Pulmonary artery endothelial cell (primary cell): ENCODE results near the gene NACC2. TPM values are rescaled to one million over a fixed set of nuclear protein-coding genes. Genes with fewer than 3 reads are reported as not detected.
"Not testable (repeated sequence)": the region's sequence is repeated elsewhere in the genome, so short reads cannot be mapped to it uniquely, and the experiment has no call there.

Experiments used
- DNase-seq: peaks from one replicate; pipeline ENCODE4 v3.0.0-alpha.2; 2011; ENCODE audit warnings: low read depth, low spot score
- total RNA-seq: library from RNA; depleted of rRNA; stranded (reverse); fragments of >200 nt; gene quantifications from 2 replicates; pipeline ENCODE4 v1.2.3, GENCODE V29; 2014

Gene NACC2
- total RNA-seq, 1 donor from 2014 or later, result 25.5 TPM

DNA sequence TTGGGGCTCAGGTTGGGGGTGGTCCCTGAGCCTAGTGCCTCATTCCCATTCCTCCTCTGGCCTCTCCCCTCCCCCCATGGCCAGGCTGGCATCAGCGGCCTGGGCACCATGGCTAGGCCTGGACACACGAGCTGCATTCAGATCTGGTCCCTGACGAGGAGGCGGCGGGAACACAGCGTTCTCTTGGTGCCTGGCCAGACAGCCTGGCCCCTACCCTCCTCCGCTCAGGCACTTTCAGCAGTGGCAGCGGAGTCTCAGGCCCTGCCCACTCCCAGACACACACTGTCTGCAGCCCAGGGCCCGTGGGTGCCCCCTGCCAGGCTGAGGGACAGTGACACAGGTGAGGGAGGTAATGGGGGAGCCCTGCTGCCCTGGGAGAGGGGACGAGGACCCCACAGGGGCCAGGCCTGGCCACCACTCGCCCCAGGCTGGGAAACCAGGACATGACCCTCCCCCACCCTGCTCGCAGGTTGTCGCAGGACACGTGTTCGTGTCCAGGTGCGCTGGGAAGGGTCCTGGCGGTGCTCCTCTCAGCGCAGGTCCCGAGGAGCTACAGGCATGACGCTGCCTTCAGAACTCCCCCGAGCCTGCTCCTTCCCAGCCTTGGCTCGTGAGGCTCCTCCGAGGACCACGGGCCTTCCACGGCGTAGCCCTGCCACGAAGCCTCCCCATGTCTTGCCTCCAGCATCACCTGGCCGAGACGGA, 114.0 kb downstream of the NACC2 start:
- no peak for DNase-seq

- DNase-seq, result no peak
Measured at GRCh38 chr9:135979547-135980166, 115.4 kb downstream of the NACC2 start.

GRCh38 chr9:135978642-135979546, 116.2 kb downstream of the NACC2 start:
- no peak for DNase-seq

- no peak for DNase-seq
Measured at GRCh38 chr9:135976944-135977343, 118.1 kb downstream of the NACC2 start.

DNA sequence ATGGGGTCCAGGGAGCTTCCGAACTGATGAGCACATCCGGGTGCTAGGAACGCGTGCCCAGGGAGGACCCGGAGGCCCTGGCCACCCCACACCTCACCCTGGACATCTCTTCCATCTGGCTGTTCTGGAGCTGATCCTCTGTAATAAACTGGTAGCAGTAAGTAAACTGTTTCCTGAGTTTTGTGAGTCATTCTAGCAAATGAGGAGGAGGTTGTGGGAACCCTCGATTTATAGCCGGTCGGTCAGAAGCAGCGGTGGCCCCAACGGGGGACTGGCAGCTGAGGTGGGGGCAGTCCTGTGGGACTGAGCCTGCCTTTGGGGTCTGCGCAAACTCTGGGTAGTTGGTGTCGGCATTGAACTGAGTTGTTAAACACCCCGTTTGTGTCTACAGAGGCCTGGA, 118.6 kb downstream of the NACC2 start:
- DNase-seq, result no peak

DNA sequence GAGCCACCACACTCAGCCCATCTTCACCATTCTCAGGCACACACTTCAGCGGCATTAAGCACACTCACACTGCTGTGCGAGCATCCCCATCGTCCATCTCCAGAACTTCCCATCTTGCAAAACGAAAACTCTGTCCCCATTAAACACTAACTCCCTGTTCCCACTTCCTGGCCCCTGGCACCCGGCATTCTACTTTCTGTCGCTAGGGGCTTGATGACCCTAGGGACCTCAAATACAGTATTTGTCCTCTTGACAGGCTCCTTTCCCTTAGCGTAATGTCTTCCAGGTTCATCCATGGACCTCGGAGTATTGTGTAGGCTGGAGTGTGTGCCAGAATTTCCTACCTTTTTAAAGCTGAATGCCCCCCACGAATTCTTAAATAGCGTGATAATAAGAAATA, 119.3 kb downstream of the NACC2 start:
- DNase-seq, result no peak

GRCh38 chr9:135974220-135974573, 120.9 kb downstream of the NACC2 start:
- no peak for DNase-seq

GRCh38 chr9:135973277-135974219, 121.5 kb downstream of the NACC2 start:
- no peak for DNase-seq

DNA sequence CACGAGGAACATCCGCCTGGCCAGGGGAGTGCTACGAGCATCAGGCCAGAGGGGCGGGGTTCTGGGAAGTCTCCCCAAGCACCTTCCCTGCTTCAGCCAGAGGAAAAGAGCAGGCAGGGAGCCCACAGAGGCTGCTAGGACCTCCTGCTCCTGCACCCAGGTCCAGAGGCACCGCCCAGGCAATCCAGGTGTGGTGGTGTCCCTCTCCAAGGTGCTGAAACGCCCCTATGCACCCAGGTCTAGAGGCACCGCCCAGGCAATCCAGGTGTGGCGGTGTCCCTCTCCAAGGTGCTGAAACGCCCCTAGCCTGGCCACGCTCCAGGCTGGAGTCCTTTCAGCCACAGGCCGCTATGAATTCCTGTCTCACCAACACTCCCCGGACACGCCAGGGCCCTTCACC, 123.2 kb downstream of the NACC2 start:
- no peak for DNase-seq

- DNase-seq, result no peak
Measured at GRCh38 chr9:135971111-135971766, 123.8 kb downstream of the NACC2 start.

GRCh38 chr9:135970128-135970815, 124.8 kb downstream of the NACC2 start:
- DNase-seq, result no peak

DNA sequence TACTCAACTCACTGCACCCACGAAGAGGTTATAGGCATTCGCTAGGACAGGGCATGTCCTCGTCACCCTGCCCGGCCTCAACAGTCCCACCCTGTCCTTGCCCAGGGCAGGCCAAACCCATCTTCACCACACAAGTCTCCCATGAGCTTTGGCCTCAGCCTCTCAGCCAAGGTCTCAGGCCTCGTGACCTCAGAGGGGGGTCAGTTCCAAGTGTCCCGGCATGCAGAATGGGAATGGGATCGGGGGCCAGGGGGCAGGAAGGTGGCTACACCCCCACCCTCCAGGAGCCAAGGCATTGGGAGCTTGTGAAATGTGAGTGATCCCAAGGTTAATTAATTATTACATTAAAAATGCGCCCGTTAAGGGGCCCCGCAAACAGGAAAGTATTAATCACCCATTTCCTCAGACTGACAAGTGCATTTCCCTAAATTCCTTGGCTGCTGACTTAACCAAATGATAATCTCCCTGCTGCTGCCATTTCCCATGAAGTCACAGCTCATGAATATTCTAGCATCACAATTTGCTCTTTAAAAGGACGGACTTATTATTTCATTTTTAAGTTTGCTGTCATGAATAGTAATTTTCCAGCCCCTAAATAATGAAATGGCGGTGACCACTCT, 125.9 kb downstream of the NACC2 start:
- DNase-seq, result peak; percentile 72

DNA sequence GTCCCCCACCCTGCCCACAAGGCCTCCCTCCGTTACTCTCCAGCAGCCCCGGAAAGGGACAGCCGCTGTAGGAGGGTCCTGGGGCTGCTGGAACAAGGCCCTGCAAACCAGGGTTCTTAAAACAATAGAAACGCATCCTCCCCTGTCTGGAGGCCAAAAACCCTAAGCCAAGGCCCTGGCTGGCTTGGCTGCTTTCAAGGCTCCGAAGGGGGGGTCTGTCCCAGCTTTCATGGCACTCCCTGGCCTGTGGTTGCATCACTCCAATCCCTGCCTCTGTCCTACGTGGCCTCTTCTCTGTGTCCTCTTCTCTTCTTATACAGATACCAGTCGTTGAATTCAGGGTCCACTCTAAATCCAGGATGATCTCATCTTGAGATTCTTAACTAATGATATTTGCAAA, 126.5 kb downstream of the NACC2 start:
- no peak for DNase-seq

- DNase-seq, result no peak
Measured at GRCh38 chr9:135968083-135968476, 127.0 kb downstream of the NACC2 start.

DNA sequence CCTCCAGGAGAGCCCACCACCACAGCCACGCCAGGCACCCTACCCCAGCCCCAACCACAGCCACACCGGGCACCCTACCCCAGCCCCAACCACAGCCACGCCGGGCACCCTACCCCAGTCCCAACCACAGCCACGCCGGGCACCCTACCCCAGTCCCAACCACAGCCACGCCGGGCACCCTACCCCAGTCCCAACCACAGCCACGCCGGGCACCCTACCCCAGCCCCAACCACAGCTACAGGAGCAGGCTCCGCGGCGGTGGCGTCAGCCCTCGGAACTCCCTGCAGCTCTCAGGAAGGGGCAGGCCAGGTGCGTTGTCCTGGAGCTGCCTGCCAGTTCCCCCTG, 128.2 kb downstream of the NACC2 start:
- DNase-seq, result not testable (repeated sequence)

DNA sequence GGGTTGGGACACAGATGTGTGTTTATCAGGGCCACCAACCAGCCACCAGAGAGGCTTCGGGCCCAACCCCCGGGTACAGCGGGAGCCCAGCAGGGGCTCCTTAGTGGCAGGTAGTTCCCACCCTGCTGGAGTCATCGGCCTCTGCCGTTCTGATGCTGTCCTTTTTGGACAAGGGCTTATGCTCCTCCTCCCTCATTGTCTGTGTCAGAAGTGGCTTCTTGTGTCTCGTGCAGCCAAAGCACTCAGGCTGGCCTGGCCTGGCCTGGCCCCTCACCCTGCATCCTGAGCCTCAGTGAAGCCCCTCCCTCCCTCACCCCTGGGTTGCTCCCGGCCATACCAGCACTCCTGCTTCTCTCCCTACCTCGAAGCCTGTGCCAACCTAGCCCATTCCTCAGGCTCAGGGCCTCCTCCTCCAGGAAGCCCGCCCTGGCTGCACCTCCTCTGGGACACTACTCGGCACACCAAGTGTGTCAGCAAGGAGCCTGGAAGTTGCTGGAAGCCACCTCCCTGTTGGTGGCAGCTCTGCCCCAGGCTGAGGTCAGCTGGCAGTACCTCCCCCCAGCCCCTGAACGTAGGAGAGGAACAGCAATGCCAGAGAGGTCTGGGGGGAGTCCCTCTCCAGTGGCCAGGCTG, 129.8 kb downstream of the NACC2 start:
- DNase-seq, result no peak

DNA sequence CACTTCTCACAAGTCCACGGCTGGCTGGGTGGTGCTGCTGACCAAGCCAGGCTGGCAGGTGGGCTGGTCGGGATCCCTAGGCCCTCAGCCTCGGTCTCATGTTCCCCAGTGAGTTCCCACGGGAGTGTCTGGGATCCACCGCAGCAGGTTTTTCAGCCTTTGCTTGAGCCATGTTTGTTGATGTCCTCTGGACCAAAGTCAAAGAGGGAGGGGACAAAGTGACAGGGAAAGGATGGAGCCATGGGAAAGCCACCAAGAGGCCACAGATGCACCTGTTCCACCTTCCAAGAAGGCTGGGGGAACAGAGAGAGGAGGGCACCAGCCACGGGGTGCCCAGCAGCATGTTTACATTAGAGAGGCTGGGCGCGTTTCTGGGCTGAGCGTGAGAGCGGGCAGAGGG, 131.2 kb downstream of the NACC2 start:
- no peak for DNase-seq

DNA sequence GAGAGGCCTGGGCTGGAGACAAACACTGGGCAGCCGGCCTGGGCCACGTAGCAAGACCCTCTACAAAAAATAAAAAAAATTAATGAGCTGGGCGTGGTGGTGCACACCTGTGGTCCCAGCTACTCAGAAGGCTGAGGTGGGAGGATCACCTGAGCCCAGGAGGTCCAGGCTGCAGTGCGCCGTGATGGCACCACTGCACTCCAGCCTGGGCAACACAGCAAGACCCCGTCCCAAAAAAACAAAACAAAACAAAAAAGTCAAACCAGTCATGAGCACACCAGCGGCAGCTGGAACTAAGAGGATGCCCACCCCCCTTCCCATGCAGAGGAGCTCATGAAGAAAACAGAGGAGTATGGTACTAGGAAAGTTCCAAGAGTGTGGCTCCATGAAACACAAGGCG, 131.8 kb downstream of the NACC2 start:
- DNase-seq, result no peak

DNA sequence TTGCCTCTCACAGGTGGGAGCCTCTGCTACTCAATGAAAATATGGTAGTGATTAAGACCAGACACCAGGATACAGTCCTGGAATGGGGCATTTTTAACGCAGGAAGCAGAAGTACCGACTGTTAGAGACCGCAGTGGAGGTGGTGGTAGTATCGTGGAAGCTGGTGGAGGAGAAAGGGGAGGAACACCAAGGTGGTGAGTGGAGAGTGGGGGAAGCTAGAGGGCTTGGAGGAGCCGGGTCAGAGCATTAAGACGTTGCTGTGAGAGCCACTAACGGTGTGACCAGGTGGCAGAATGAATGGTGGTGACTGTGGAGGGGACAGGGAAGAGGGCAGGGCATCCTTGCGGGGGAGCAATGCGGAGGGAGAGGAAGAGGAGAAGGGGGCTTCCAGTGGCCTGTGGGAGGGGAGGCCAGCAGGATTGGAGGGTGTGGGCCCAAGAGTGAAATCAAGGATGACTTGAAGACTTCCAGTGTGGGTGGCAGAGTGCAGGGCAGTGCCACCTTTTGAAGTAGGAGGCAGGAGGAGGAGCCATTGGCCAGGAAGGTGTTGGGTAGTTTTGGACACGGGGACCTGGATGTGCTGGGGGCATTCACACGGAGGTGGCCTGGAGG, 132.3 kb downstream of the NACC2 start:
- DNase-seq, result no peak
